Measurements from ENCODE around the gene ZMYND11.

DNA sequence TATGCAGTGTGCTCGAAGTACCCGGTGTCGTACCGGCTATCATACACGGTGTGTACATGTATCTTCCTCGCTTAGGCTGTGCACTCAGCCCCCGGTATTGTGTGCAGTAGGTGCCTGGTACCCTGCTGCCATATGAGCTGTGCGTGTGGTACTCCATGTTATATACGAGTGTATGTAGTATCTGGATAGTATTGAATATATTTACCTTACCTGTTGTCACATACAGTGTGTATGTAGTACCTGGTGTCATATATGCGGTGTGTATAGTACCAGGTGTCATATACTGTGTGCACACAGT, 1.2 kb downstream of the ZMYND11 start:
- TF ChIP-seq SIN3A (IDR thresholded peaks at IDR 0.05; ENCODE audit: borderline replicate concordance, insufficient read depth, low read depth, low read length) (no peak), CTCF (IDR thresholded peaks at IDR 0.05) (no peak)

Data from Panc1 (cell line).